ENCODE results near the gene KEAP1.

KEAP1 gene

GRCh38 chr19:10449037-10449436 lies 54.1 kb downstream of the KEAP1 start:
- DNase-seq (ENCODE audit: low read depth), result no peak

GRCh38 chr19:10442698-10443097 lies 60.5 kb downstream of the KEAP1 start:
- no peak for DNase-seq (ENCODE audit: low read depth)

- DNase-seq (ENCODE audit: low read depth), result no peak
Observed at GRCh38 chr19:10439588-10439987, 63.6 kb downstream of the KEAP1 start.

Data from non-pigmented ciliary epithelial cell (primary cell).